SK-N-SH (cell line): ENCODE results near the gene LPAR1.

Experiments used
- CHD2 ChIP-seq: fragments of 150-350 bp; IDR thresholded peaks from 2 replicates; pipeline ENCODE4 v1.6.1; 2018; ENCODE audit warnings: low read length; ENCODE audit not compliant: partially characterized antibody
- CTCF ChIP-seq: fragments of 200-600 bp; sonication (generic); IDR thresholded peaks from 2 replicates; pipeline ENCODE4 v1.6.1; 2017; ENCODE audit warnings: antibody characterized with exemption, mild to moderate bottlenecking, moderate library complexity
- ELF1 ChIP-seq: IDR thresholded peaks from 2 replicates; pipeline ENCODE4 v1.4.0; 2012
- EP300 ChIP-seq, 2 experiments: IDR thresholded peaks; 2 replicates each; pipeline versions ENCODE4 v1.4.0 to v1.6.1; 2012; ENCODE audit warnings: borderline replicate concordance in 1 of 2, low read depth in 1 of 2, low read length in 1 of 2
- TAF1 ChIP-seq: IDR thresholded peaks from 2 replicates; pipeline ENCODE4 v1.6.1; 2012; ENCODE audit warnings: low read depth, mild to moderate bottlenecking, low read length, moderate library complexity, borderline replicate concordance

GRCh38 chr9:110933350-110934001, 104.8 kb downstream of the LPAR1 start:
- TF ChIP-seq CTCF (no peak), EP300 (IDR thresholded peaks at IDR 0.05; ENCODE audit: borderline replicate concordance in 1 of 2, low read depth in 1 of 2, low read length in 1 of 2) (no peak), CHD2 (no peak), ELF1 (no peak), TAF1 (no peak)
